Astrocyte (in vitro differentiated cells and primary cell): Measurements from ENCODE around the gene HIC1. TPM values are rescaled to one million over a fixed set of nuclear protein-coding genes. Genes with fewer than 3 reads are reported as not detected.
A peak's percentile ranks its signal among the peaks of the same experiment; 100 is the strongest.

ENCODE experiments used
- DNase-seq: peaks from one replicate; pipeline ENCODE4 v3.0.0-alpha.2; 2010; ENCODE audit warnings: low read depth
- FAIRE-seq: peaks from 2 replicates; lab custom pipeline; 2011; peaks lifted over from hg19 to GRCh38; lab: Jason Lieb, UNC
- H2AFZ ChIP-seq: 2 replicates; pipeline ENCODE4 v1.6.0; 2012; ENCODE audit warnings: low read depth, low read length, inconsistent platforms
- H3K27ac ChIP-seq: 2 replicates; pipeline ENCODE4 v1.5.1; 2011; ENCODE audit warnings: low read depth, low read length, inconsistent platforms
- H3K27me3 ChIP-seq: 2 replicates; pipeline ENCODE4 v1.6.0; 2011; ENCODE audit warnings: low read length, inconsistent platforms; ENCODE audit not compliant: insufficient read depth
- H3K36me3 ChIP-seq: 2 replicates; pipeline ENCODE4 v1.5.1; 2011; ENCODE audit warnings: low read length, inconsistent platforms; ENCODE audit not compliant: insufficient read depth
- H3K4me1 ChIP-seq: 2 replicates; pipeline ENCODE4 v1.5.1; 2011; ENCODE audit warnings: low read length, inconsistent platforms; ENCODE audit not compliant: insufficient read depth
- H3K4me2 ChIP-seq: 2 replicates; pipeline ENCODE4 v1.6.0; 2012; ENCODE audit warnings: low read length, inconsistent platforms
- H3K4me3 ChIP-seq: 2 replicates; pipeline ENCODE4 v1.5.1; 2011; ENCODE audit warnings: low read depth, mild to moderate bottlenecking, low read length, inconsistent platforms; ENCODE audit not compliant: insufficient read depth
- H3K79me2 ChIP-seq: 2 replicates; pipeline ENCODE4 v1.6.0; 2012; ENCODE audit warnings: mild to moderate bottlenecking, low read length, inconsistent platforms; ENCODE audit not compliant: insufficient read depth
- H3K9ac ChIP-seq: 2 replicates; pipeline ENCODE4 v1.6.0; 2012; ENCODE audit warnings: mild to moderate bottlenecking, low read length, inconsistent platforms
- H3K9me3 ChIP-seq: 2 replicates; pipeline ENCODE4 v1.5.1; 2012; ENCODE audit warnings: low read depth, mild to moderate bottlenecking, low read length, inconsistent platforms; ENCODE audit not compliant: insufficient read depth
- H4K20me1 ChIP-seq: 2 replicates; pipeline ENCODE4 v1.6.0; 2012; ENCODE audit warnings: low read length, inconsistent platforms; ENCODE audit not compliant: insufficient read depth
- H3K27ac Mint-ChIP-seq: one replicate; pipeline ENCODE4 v1.8.0; 2021; ENCODE audit warnings: mild to moderate bottlenecking, mixed read lengths; ENCODE audit not compliant: unreplicated experiment
- H3K27me3 Mint-ChIP-seq: one replicate; pipeline ENCODE4 v1.8.0; 2021; ENCODE audit warnings: low read depth, mixed read lengths; ENCODE audit not compliant: unreplicated experiment
- H3K36me3 Mint-ChIP-seq: one replicate; pipeline ENCODE4 v1.8.0; 2021; ENCODE audit warnings: low read depth, mixed read lengths; ENCODE audit not compliant: unreplicated experiment
- H3K4me1 Mint-ChIP-seq: one replicate; pipeline ENCODE4 v1.8.0; 2021; ENCODE audit warnings: low read depth, mixed read lengths; ENCODE audit not compliant: unreplicated experiment
- H3K4me3 Mint-ChIP-seq: one replicate; pipeline ENCODE4 v1.8.0; 2021; ENCODE audit warnings: mild to moderate bottlenecking, moderate library complexity, mixed read lengths; ENCODE audit not compliant: unreplicated experiment
- H3K9me3 Mint-ChIP-seq: one replicate; pipeline ENCODE4 v1.8.0; 2021; ENCODE audit warnings: mild to moderate bottlenecking, mixed read lengths; ENCODE audit not compliant: unreplicated experiment
- EZH2 ChIP-seq: IDR thresholded peaks from 2 replicates; pipeline ENCODE4 v1.6.1; 2012; ENCODE audit warnings: mild to moderate bottlenecking, low read length, inconsistent platforms; ENCODE audit not compliant: insufficient read depth
- total RNA-seq: library from RNA; stranded (reverse); gene quantifications from 2 replicates; pipeline ENCODE4 v1.2.1, GENCODE V29; 2021
- TF ChIP-seq, protein P1 (sequence below): IDR thresholded peaks from 2 replicates; pipeline ENCODE4 v1.5.1; 2011; ENCODE audit warnings: low read depth, mild to moderate bottlenecking, inconsistent platforms, low read length, moderate library complexity; ENCODE audit not compliant: insufficient read depth

The HIC1 gene
- total RNA-seq, 1 donor from 2014 or later = 9.0 TPM

DNA sequence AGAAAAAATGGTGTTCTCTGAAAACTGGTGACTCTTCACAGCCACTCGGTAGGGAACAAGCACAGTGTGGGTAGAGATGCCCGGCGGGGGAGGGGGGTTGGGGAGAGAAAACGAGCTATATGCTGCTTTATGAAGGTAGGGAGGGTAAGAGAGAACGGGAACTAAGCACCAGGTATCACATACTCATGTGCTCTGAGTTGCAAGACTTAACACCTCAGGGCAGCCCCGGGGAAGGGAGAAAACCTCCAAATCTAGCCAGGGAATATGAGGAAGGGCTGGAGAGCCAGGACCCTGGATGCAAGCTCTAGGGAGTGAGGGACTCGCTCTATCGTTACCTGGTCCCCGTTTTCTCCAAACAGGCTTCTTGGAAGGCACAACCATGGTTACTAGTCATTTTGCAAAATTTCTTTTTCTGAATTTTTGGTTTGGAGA, 35.3 kb downstream of the HIC1 start:
- no peak for DNase-seq
- Mint-ChIP-seq H3K36me3 (peaks cover 5% of the 10 kb centered on the region), H3K27ac (peak overlapping the region; percentile 26), H3K4me1 (peaks cover 64% of the 10 kb centered on the region), H3K27me3 (no peaks in the 10 kb centered on the region), H3K4me3 (no peak overlapping the region), H3K9me3 (no peaks in the 10 kb centered on the region)
- H3K79me2 ChIP-seq = no peaks in the 10 kb centered on the region
- FAIRE-seq = no peak
- H4K20me1 ChIP-seq = no peaks in the 10 kb centered on the region
- no peaks in the 10 kb centered on the region for H3K27me3 ChIP-seq
- peaks cover 2% of the 10 kb centered on the region for H3K36me3 ChIP-seq
- peak overlapping the region; percentile 56 for H3K4me2 ChIP-seq
- H2AFZ ChIP-seq = no peak overlapping the region
- no peaks in the 10 kb centered on the region for H3K9me3 ChIP-seq
- peaks cover 57% of the 10 kb centered on the region for H3K4me1 ChIP-seq
- TF ChIP-seq, protein P1, sequence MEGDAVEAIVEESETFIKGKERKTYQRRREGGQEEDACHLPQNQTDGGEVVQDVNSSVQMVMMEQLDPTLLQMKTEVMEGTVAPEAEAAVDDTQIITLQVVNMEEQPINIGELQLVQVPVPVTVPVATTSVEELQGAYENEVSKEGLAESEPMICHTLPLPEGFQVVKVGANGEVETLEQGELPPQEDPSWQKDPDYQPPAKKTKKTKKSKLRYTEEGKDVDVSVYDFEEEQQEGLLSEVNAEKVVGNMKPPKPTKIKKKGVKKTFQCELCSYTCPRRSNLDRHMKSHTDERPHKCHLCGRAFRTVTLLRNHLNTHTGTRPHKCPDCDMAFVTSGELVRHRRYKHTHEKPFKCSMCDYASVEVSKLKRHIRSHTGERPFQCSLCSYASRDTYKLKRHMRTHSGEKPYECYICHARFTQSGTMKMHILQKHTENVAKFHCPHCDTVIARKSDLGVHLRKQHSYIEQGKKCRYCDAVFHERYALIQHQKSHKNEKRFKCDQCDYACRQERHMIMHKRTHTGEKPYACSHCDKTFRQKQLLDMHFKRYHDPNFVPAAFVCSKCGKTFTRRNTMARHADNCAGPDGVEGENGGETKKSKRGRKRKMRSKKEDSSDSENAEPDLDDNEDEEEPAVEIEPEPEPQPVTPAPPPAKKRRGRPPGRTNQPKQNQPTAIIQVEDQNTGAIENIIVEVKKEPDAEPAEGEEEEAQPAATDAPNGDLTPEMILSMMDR = no peak
- TF ChIP-seq EZH2 = no peak
- no peak overlapping the region for H3K4me3 ChIP-seq
- H3K27ac ChIP-seq = peak overlapping the region; percentile 68
- peak overlapping the region; percentile 57 for H3K9ac ChIP-seq

DNA sequence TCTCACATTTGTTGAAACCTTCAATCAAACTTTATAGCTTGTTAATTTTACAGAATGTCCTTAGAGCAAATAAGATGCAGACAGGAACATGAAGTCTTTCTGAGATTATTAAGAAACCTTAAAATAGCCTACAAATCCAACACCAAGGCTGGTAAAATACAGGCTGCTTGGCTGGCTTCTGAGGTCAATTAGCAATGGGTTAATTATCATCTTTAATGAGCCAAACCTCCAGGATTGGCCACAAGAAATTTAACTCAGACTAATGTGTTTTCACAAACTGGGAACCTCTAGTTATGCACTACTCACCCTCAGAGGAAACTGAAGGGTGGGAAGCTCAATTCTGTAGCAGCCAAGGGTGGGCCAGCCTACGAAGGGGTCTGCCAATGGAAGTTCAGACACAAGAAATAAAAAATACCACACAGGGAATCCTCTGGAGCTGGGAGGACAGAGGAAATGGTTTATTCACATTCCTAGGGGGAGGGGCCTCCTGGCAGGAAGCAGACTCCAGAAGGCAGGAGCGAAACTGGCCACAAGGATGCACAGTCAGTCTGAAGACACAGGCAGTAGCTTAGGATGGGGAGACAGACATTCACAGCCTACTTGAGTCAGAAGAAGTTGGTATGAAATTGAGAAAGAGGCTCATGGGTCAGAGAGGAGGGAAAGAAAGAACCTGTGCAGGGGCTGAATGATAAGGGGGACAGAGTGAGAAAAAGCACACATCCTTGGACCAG, 36.1 kb downstream of the HIC1 start:
- H3K4me1 ChIP-seq = peaks cover 56% of the 10 kb centered on the region
- no peak overlapping the region for H3K4me3 ChIP-seq
- TF ChIP-seq, protein P1 = peak; percentile 42
- no peak for TF ChIP-seq EZH2
- Mint-ChIP-seq H3K27ac (peak overlapping the region; percentile 83), H3K27me3 (no peaks in the 10 kb centered on the region), H3K36me3 (peaks cover 4% of the 10 kb centered on the region), H3K4me3 (peak overlapping the region; percentile 67), H3K4me1 (peaks cover 59% of the 10 kb centered on the region), H3K9me3 (no peaks in the 10 kb centered on the region)
- peak overlapping the region; percentile 68 for H3K27ac ChIP-seq
- no peaks in the 10 kb centered on the region for H4K20me1 ChIP-seq
- FAIRE-seq = peak; percentile 74
- H3K79me2 ChIP-seq = no peaks in the 10 kb centered on the region
- no peaks in the 10 kb centered on the region for H3K27me3 ChIP-seq
- peaks cover 2% of the 10 kb centered on the region for H3K36me3 ChIP-seq
- peak overlapping the region; percentile 57 for H3K9ac ChIP-seq
- no peak overlapping the region for H2AFZ ChIP-seq
- no peaks in the 10 kb centered on the region for H3K9me3 ChIP-seq
- DNase-seq = peak; percentile 97
- peak overlapping the region; percentile 56 for H3K4me2 ChIP-seq

DNA sequence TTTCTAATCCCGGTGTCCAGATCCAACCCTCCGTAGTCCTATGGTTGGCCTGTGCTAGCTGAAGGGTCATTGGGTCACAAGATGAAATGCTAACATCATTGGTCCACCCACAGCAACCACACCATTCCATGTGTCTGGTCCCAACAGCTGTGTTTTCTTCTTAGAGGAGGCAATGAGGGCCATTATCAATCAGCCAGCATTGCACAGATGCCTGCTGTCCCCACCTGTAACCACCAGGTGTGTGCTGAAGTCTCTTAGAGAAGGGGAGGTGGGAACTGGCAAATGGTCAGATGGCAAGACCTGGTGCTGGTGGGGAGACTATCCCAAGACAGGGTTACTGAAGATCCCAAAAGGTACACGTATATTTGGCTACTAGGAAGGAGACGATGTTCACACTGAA, 37.4 kb downstream of the HIC1 start:
- Mint-ChIP-seq H3K27me3 (no peaks in the 10 kb centered on the region), H3K4me1 (peaks cover 55% of the 10 kb centered on the region), H3K4me3 (no peak overlapping the region), H3K27ac (peak overlapping the region; percentile 80), H3K36me3 (peaks cover 5% of the 10 kb centered on the region), H3K9me3 (no peaks in the 10 kb centered on the region)
- peaks cover 6% of the 10 kb centered on the region for H3K79me2 ChIP-seq
- DNase-seq = no peak
- H3K36me3 ChIP-seq = no peaks in the 10 kb centered on the region
- no peak overlapping the region for H3K4me2 ChIP-seq
- H3K4me1 ChIP-seq = peaks cover 54% of the 10 kb centered on the region
- no peak for TF ChIP-seq EZH2
- TF ChIP-seq, protein P1 = no peak
- no peak for FAIRE-seq
- no peaks in the 10 kb centered on the region for H4K20me1 ChIP-seq
- no peak overlapping the region for H2AFZ ChIP-seq
- no peak overlapping the region for H3K9ac ChIP-seq
- H3K9me3 ChIP-seq = no peaks in the 10 kb centered on the region
- H3K4me3 ChIP-seq = no peak overlapping the region
- H3K27ac ChIP-seq = no peak overlapping the region
- no peaks in the 10 kb centered on the region for H3K27me3 ChIP-seq
